ENCODE measurements around the gene C2CD2. TPM values are rescaled to one million over a fixed set of nuclear protein-coding genes. Genes with fewer than 3 reads are reported as not detected.

The C2CD2 gene
- total RNA-seq, 1 experiment from 2014 or later: 50.4 TPM

DNA sequence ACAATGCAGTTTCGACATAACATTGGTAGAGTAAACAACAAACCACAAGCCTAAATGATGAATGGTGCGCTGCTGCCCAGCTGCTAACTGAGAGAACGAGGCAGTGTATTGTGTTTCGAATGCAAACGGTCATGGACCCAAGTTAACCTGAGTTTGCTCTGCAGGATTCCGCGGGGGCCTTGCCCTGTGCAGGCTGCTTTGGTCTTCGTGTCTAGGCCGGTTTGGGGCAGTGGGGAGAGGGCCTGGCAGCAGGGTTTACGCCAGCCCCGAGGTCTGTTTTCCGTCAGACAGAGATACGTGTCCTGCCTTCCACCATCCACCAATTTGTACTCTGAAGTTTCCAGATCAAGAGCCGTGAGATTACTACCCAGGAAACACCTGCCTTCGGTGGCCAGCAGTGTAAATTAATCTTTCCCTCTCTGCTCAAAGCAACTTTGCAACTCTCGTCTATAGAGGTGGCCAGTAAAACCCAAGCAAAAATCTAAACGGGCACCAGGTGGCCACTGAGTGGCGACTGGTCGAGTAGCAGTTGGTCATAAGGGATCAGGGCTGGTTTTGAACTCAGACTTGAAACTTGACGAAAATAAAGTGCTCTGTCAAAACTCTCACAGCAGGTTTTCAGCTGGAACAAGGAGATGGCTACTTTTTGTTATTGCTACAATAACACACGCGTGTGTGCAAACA, 68.3 kb downstream of the C2CD2 start:
- no peak overlapping the region for H3K9ac ChIP-seq (ENCODE audit: low read length)
- DNase-seq (no peak), ATAC-seq (no peak)
- intact Hi-C loops (cut with micrococcal nuclease): no loop called here
- H3K4me1 ChIP-seq (ENCODE audit: insufficient read depth, low read length): no peaks in the 10 kb centered on the region
- CTCF ChIA-PET: no interaction called here
- H3K79me2 ChIP-seq (ENCODE audit: low read length): no peaks in the 10 kb centered on the region
- no peak overlapping the region for H2AFZ ChIP-seq (ENCODE audit: low read length)
- peaks cover 11% of the 10 kb centered on the region; the same call in 1 of the 2 replicates for H3K36me3 ChIP-seq (ENCODE audit: low read depth, low read length)
- H3K4me2 ChIP-seq (ENCODE audit: low read length): no peak overlapping the region
- H3K9me2 ChIP-seq (replicated peaks; ENCODE audit: low read length): no peaks in the 10 kb centered on the region
- no peaks in the 10 kb centered on the region for H3K27me3 ChIP-seq (ENCODE audit: low read length)
- TF ChIP-seq EZH2 (IDR thresholded peaks at IDR 0.05; ENCODE audit: low read length, unreplicated experiment) (no peak), CTCF (conservative IDR thresholded peaks at IDR 0.05; ENCODE audit: low read depth, low read length) (no peak), EZH2phosphoT487 (IDR thresholded peaks at IDR 0.05; ENCODE audit: borderline replicate concordance, low read length) (no peak)
- H3K4me3 ChIP-seq (ENCODE audit: low read length): no peak overlapping the region
- POLR2A ChIA-PET (ENCODE audit: unreplicated experiment): no interaction called here
- no peaks in the 10 kb centered on the region for H3K9me3 ChIP-seq (ENCODE audit: low read length)
- no TSS peak for BruUV-seq (replicated peaks)
- H4K20me1 ChIP-seq (ENCODE audit: low read length): no peaks in the 10 kb centered on the region
- no peaks in the 10 kb centered on the region for H3F3A ChIP-seq (ENCODE audit: low read length, unreplicated experiment)
- no peak overlapping the region for H3K27ac ChIP-seq (ENCODE audit: low read length)

DNA sequence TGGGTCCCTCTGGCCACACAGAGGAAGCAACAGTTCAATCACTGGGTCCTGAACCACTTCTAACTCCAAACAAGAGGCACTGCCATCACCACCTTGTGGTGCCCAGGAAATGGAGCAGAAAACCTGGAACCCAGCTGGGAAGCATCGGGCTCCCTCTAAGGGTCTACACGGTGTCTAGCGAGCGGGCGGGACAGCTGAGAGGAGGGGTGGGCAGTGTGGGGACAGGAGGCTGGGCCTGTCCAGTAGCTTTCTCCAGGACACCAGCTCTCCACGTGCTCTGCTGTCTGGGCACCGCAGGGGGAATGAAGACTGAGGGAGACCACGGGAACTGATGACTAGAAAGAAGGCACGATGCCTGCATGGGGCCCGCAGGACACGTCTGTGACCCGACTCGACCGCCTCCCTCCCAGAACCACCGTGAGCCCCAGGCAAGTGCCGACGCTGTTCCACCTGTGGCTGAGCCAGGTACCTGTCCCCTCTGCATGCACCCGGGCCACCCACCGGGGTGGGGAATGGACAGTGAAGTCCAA, 69.3 kb downstream of the C2CD2 start:
- H3K4me3 ChIP-seq (ENCODE audit: low read length): no peak overlapping the region
- ATAC-seq (no peak), DNase-seq (no peak)
- TF ChIP-seq CTCF (conservative IDR thresholded peaks at IDR 0.05; ENCODE audit: low read depth, low read length) (no peak), EZH2 (IDR thresholded peaks at IDR 0.05; ENCODE audit: low read length, unreplicated experiment) (no peak), EZH2phosphoT487 (IDR thresholded peaks at IDR 0.05; ENCODE audit: borderline replicate concordance, low read length) (no peak)
- no peaks in the 10 kb centered on the region for H3F3A ChIP-seq (ENCODE audit: low read length, unreplicated experiment)
- H2AFZ ChIP-seq (ENCODE audit: low read length): no peak overlapping the region
- H3K9me2 ChIP-seq (replicated peaks; ENCODE audit: low read length): no peaks in the 10 kb centered on the region
- intact Hi-C loops (cut with micrococcal nuclease): no loop called here
- no peak overlapping the region for H3K4me2 ChIP-seq (ENCODE audit: low read length)
- no peaks in the 10 kb centered on the region for H4K20me1 ChIP-seq (ENCODE audit: low read length)
- H3K4me1 ChIP-seq (ENCODE audit: insufficient read depth, low read length): peaks cover 6% of the 10 kb centered on the region
- ChIA-PET POLR2A (ENCODE audit: unreplicated experiment) (no interaction called here), CTCF (no interaction called here)
- no peak overlapping the region for H3K9ac ChIP-seq (ENCODE audit: low read length)
- H3K27me3 ChIP-seq (ENCODE audit: low read length): no peaks in the 10 kb centered on the region
- BruUV-seq (replicated peaks): no TSS peak
- peaks cover 11% of the 10 kb centered on the region; the same call in 1 of the 2 replicates for H3K36me3 ChIP-seq (ENCODE audit: low read depth, low read length)
- H3K9me3 ChIP-seq (ENCODE audit: low read length): no peaks in the 10 kb centered on the region
- no peak overlapping the region for H3K27ac ChIP-seq (ENCODE audit: low read length)
- no peaks in the 10 kb centered on the region for H3K79me2 ChIP-seq (ENCODE audit: low read length)

DNA sequence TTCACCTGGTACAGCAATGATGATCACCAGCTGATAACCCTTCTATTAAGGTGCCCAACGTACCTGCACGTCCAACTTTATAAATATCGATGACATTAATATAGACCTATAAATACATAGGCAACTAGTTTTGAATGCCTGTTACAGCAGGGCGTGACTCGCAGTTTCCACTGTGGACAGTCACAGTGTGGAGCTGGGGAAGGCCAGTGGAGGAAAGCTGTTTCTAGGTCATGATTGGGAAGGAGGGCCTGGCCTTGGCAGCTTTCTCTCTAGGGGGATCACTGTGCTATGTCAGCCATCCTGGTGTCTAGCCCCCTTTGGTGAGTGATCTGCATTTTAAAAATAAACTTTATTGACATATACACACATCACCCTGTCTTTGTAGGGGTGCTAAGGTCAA, 70.2 kb downstream of the C2CD2 start:
- ChIA-PET POLR2A (ENCODE audit: unreplicated experiment) (no interaction called here), CTCF (no interaction called here)
- Histone ChIP-seq H3K9ac (ENCODE audit: low read length) (no peak overlapping the region), H3F3A (ENCODE audit: low read length, unreplicated experiment) (no peaks in the 10 kb centered on the region), H3K79me2 (ENCODE audit: low read length) (no peaks in the 10 kb centered on the region), H3K4me2 (ENCODE audit: low read length) (no peak overlapping the region), H3K9me2 (replicated peaks; ENCODE audit: low read length) (no peaks in the 10 kb centered on the region), H3K36me3 (ENCODE audit: low read depth, low read length) (peaks cover 4% of the 10 kb centered on the region; the same call in 1 of the 2 replicates), H3K27ac (ENCODE audit: low read length) (no peak overlapping the region), H3K27me3 (ENCODE audit: low read length) (no peaks in the 10 kb centered on the region), H3K9me3 (ENCODE audit: low read length) (no peaks in the 10 kb centered on the region), H3K4me1 (ENCODE audit: insufficient read depth, low read length) (peaks cover 8% of the 10 kb centered on the region), H3K4me3 (ENCODE audit: low read length) (no peak overlapping the region), H2AFZ (ENCODE audit: low read length) (no peak overlapping the region), H4K20me1 (ENCODE audit: low read length) (no peaks in the 10 kb centered on the region)
- intact Hi-C loops (cut with micrococcal nuclease): no loop called here
- BruUV-seq (replicated peaks): no TSS peak
- TF ChIP-seq CTCF (conservative IDR thresholded peaks at IDR 0.05; ENCODE audit: low read depth, low read length): no peak
- no peak for DNase-seq
- no peak for ATAC-seq

All from PC-3 (cell line).